ENCODE data around the gene CMTR1.

Gene CMTR1

GRCh38 chr6:37479266-37479854 lies 46.3 kb downstream of the CMTR1 start:
- no peak for DNase-seq (ENCODE audit: low spot score)

GRCh38 chr6:37480118-37480736 lies 47.2 kb downstream of the CMTR1 start:
- DNase-seq (ENCODE audit: low spot score): no peak

GRCh38 chr6:37480951-37481534 lies 48.0 kb downstream of the CMTR1 start:
- peak; percentile 52 for DNase-seq (ENCODE audit: low spot score)

- DNase-seq (ENCODE audit: low spot score): no peak
These were observed 48.9 kb downstream of the CMTR1 start for GRCh38 chr6:37481711-37482605.

GRCh38 chr6:37482606-37483251 lies 49.7 kb downstream of the CMTR1 start:
- no peak for DNase-seq (ENCODE audit: low spot score)

- DNase-seq (ENCODE audit: low spot score): no peak
These were observed 50.4 kb downstream of the CMTR1 start for GRCh38 chr6:37483252-37483901.

- peak; percentile 91 for DNase-seq (ENCODE audit: low spot score)
These were observed 51.1 kb downstream of the CMTR1 start for GRCh38 chr6:37483917-37484785.

- no peak for DNase-seq (ENCODE audit: low spot score)
These were observed 51.8 kb downstream of the CMTR1 start for GRCh38 chr6:37484786-37485170.

- DNase-seq (ENCODE audit: low spot score): peak; percentile 50
These were observed 52.3 kb downstream of the CMTR1 start for GRCh38 chr6:37485291-37485702.

GRCh38 chr6:37486121-37486839 lies 53.3 kb downstream of the CMTR1 start:
- DNase-seq (ENCODE audit: low spot score): no peak

- no peak for DNase-seq (ENCODE audit: low spot score)
These were observed 54.8 kb downstream of the CMTR1 start for GRCh38 chr6:37487591-37488380.

- DNase-seq (ENCODE audit: low spot score): no peak
These were observed 55.5 kb downstream of the CMTR1 start for GRCh38 chr6:37488476-37488875.

- DNase-seq (ENCODE audit: low spot score): no peak
These were observed 56.8 kb downstream of the CMTR1 start for GRCh38 chr6:37489697-37490336.

- no peak for DNase-seq (ENCODE audit: low spot score)
These were observed 57.6 kb downstream of the CMTR1 start for GRCh38 chr6:37490536-37491170.

GRCh38 chr6:37491171-37491829 lies 58.3 kb downstream of the CMTR1 start:
- DNase-seq (ENCODE audit: low spot score): no peak

GRCh38 chr6:37491830-37492208 lies 58.8 kb downstream of the CMTR1 start:
- DNase-seq (ENCODE audit: low spot score): no peak

- DNase-seq (ENCODE audit: low spot score): no peak
These were observed 59.4 kb downstream of the CMTR1 start for GRCh38 chr6:37492236-37492972.
